HG03469 (cell line): ENCODE results near the gene ADCY9.
"Not testable (repeated sequence)": the region's sequence is repeated elsewhere in the genome, so short reads cannot be mapped to it uniquely, and the experiment has no call there.

Experiments used
- ATAC-seq: cut with Tn5 transposase; IDR thresholded peaks from one replicate; pipeline ENCODE4 v1.9.1; 2021; ENCODE audit warnings: mild to moderate bottlenecking, moderate library complexity, moderate number of reproducible peaks; ENCODE audit not compliant: unreplicated experiment

ADCY9 gene

GRCh38 chr16:4073150-4073549 is 43.1 kb downstream of the ADCY9 start:
- not testable (repeated sequence) for ATAC-seq

GRCh38 chr16:4071686-4072561 is 44.3 kb downstream of the ADCY9 start:
- ATAC-seq: no peak

GRCh38 chr16:4070936-4071335 is 45.3 kb downstream of the ADCY9 start:
- no peak for ATAC-seq

GRCh38 chr16:4067262-4068001 is 48.8 kb downstream of the ADCY9 start:
- no peak for ATAC-seq

GRCh38 chr16:4064950-4065352 is 51.3 kb downstream of the ADCY9 start:
- no peak for ATAC-seq

GRCh38 chr16:4062212-4062802 is 53.9 kb downstream of the ADCY9 start:
- ATAC-seq: no peak

GRCh38 chr16:4060823-4061222 is 55.4 kb downstream of the ADCY9 start:
- no peak for ATAC-seq

- ATAC-seq: no peak
These were observed 56.2 kb downstream of the ADCY9 start for GRCh38 chr16:4060009-4060408.

GRCh38 chr16:4058386-4058785 is 57.9 kb downstream of the ADCY9 start:
- no peak for ATAC-seq

- ATAC-seq: no peak
These were observed 58.8 kb downstream of the ADCY9 start for GRCh38 chr16:4057439-4057877.

GRCh38 chr16:4056161-4057105 is 59.8 kb downstream of the ADCY9 start:
- no peak for ATAC-seq

GRCh38 chr16:4055748-4056147 is 60.5 kb downstream of the ADCY9 start:
- no peak for ATAC-seq

- no peak for ATAC-seq
These were observed 62.9 kb downstream of the ADCY9 start for GRCh38 chr16:4053301-4053845.

- ATAC-seq: no peak
These were observed 63.4 kb downstream of the ADCY9 start for GRCh38 chr16:4052801-4053293.

GRCh38 chr16:4052096-4052495 is 64.1 kb downstream of the ADCY9 start:
- ATAC-seq: no peak

GRCh38 chr16:4051591-4051990 is 64.7 kb downstream of the ADCY9 start:
- no peak for ATAC-seq

- no peak for ATAC-seq
These were observed 67.2 kb downstream of the ADCY9 start for GRCh38 chr16:4049031-4049430.

GRCh38 chr16:4048481-4048880 is 67.8 kb downstream of the ADCY9 start:
- ATAC-seq: no peak

GRCh38 chr16:4046221-4046620 is 70.0 kb downstream of the ADCY9 start:
- no peak for ATAC-seq

GRCh38 chr16:4045561-4045960 is 70.7 kb downstream of the ADCY9 start:
- not testable (repeated sequence) for ATAC-seq
